ENCODE results near the gene SLFN12L. TPM values are rescaled to one million over a fixed set of nuclear protein-coding genes. Genes with fewer than 3 reads are reported as not detected.
"Not testable (repeated sequence)": the region's sequence is repeated elsewhere in the genome, so short reads cannot be mapped to it uniquely, and the experiment has no call there.

The SLFN12L gene
- total and polyA plus RNA-seq, 2 donors (not counting 1 experiment from before 2014, with no cell fraction given) = 0.43 to 3.8 TPM

GRCh38 chr17:35519439-35519838 lies 18.0 kb downstream of the SLFN12L start:
- Histone ChIP-seq H3K9me3 (ENCODE audit: control extremely low read depth in 1 of 3, control insufficient read depth in 2 of 3, insufficient read depth in 1 of 3, low read length in 2 of 3) (no peaks in the 10 kb centered on the region), H3K4me3 (ENCODE audit: control extremely low read depth in 1 of 5, extremely low read depth in 1 of 5, insufficient read depth in 1 of 5, low read depth in 2 of 5, low read length in 4 of 5) (no peak overlapping the region), H4K20me1 (ENCODE audit: control insufficient read depth, insufficient read depth, low read length, poor library complexity, severe bottlenecking) (no peaks in the 10 kb centered on the region), H3K36me3 (replicated peaks in 1 of 2; ENCODE audit: control extremely low read depth in 1 of 2, control insufficient read depth in 1 of 2, extremely low read depth in 1 of 2, insufficient read depth in 2 of 2, low read length in 1 of 2) (no peaks in the 10 kb centered on the region), H2AFZ (ENCODE audit: insufficient read depth, low read depth, low read length, poor library complexity, severe bottlenecking) (no peak overlapping the region), H3K27me3 (replicated peaks in 1 of 4; ENCODE audit: control extremely low read depth in 1 of 4, control insufficient read depth in 3 of 4, insufficient read depth in 4 of 4, low read length in 3 of 4) (peaks cover 0 to 5% (median 2%) of the 10 kb centered on the region in 4 experiments), H3K4me1 (ENCODE audit: control insufficient read depth in 2 of 2, insufficient read depth in 2 of 2, low read length in 2 of 2) (peaks cover 3% of the 10 kb centered on the region in 2 donors), H3K4me2 (replicated peaks; ENCODE audit: low read depth, low read length, poor library complexity, severe bottlenecking) (no peak overlapping the region), H3K27ac (ENCODE audit: low read length in 2 of 2) (no peak overlapping the region), H3K9ac (ENCODE audit: low read length) (no peak overlapping the region), H3K79me2 (ENCODE audit: control insufficient read depth, insufficient read depth, low read length) (no peaks in the 10 kb centered on the region)
- POLR2A ChIA-PET = no interaction called here
- H3K27me3 Mint-ChIP-seq = peaks cover 44% of the 10 kb centered on the region
- TF ChIP-seq CTCF (IDR thresholded peaks at IDR 0.05) (no peak), EZH2 (IDR thresholded peaks at IDR 0.05; ENCODE audit: borderline replicate concordance, insufficient read depth, low read depth, low read length, poor library complexity, severe bottlenecking) (no peak)
- no peak overlapping the region for H3K27ac Mint-ChIP-seq
- H3K9me3 Mint-ChIP-seq (ENCODE audit: insufficient read depth) = no peaks in the 10 kb centered on the region
- DNase-seq (no peak), ATAC-seq (ENCODE audit: low read depth) (no peak)
- intact Hi-C loops (cut with micrococcal nuclease) = no loop called here
- H3K4me3 Mint-ChIP-seq = no peak overlapping the region
- H3K4me1 Mint-ChIP-seq = peaks cover 6% of the 10 kb centered on the region
- CTCF ChIA-PET = no interaction called here
- no CpG with 5 or more reads among the region's 3 CpGs for WGBS (ENCODE audit: insufficient coverage)

- H3K27ac ChIP-seq (ENCODE audit: low read length in 2 of 2); CTCF ChIA-PET; POLR2A ChIA-PET; H3K9ac ChIP-seq (ENCODE audit: low read length); H3K36me3 ChIP-seq (replicated peaks in 1 of 2; ENCODE audit: control extremely low read depth in 1 of 2, control insufficient read depth in 1 of 2, extremely low read depth in 1 of 2, insufficient read depth in 2 of 2, low read length in 1 of 2); H4K20me1 ChIP-seq (ENCODE audit: control insufficient read depth, insufficient read depth, low read length, poor library complexity, severe bottlenecking); H3K4me3 ChIP-seq (ENCODE audit: control extremely low read depth in 1 of 5, extremely low read depth in 1 of 5, insufficient read depth in 1 of 5, low read depth in 2 of 5, low read length in 4 of 5); H2AFZ ChIP-seq (ENCODE audit: insufficient read depth, low read depth, low read length, poor library complexity, severe bottlenecking); DNase-seq; intact Hi-C loops (cut with micrococcal nuclease); H3K27ac Mint-ChIP-seq; ATAC-seq (ENCODE audit: low read depth); H3K79me2 ChIP-seq (ENCODE audit: control insufficient read depth, insufficient read depth, low read length); H3K27me3 ChIP-seq (replicated peaks in 1 of 4; ENCODE audit: control extremely low read depth in 1 of 4, control insufficient read depth in 3 of 4, insufficient read depth in 4 of 4, low read length in 3 of 4); H3K4me3 Mint-ChIP-seq; H3K4me1 ChIP-seq (ENCODE audit: control insufficient read depth in 2 of 2, insufficient read depth in 2 of 2, low read length in 2 of 2); H3K9me3 Mint-ChIP-seq (ENCODE audit: insufficient read depth); H3K9me3 ChIP-seq (ENCODE audit: control extremely low read depth in 1 of 3, control insufficient read depth in 2 of 3, insufficient read depth in 1 of 3, low read length in 2 of 3); H3K4me1 Mint-ChIP-seq; H3K4me2 ChIP-seq (replicated peaks; ENCODE audit: low read depth, low read length, poor library complexity, severe bottlenecking): not testable (repeated sequence)
- no CpG with 5 or more reads among the region's 5 CpGs for WGBS (ENCODE audit: insufficient coverage)
- peaks cover 50% of the 10 kb centered on the region for H3K27me3 Mint-ChIP-seq
Measured at GRCh38 chr17:35518431-35518830, 19.0 kb downstream of the SLFN12L start.

All from B cell (primary cell).